HEK293T (cell line): Measurements from ENCODE around the gene GRIN2A.

Experiments
- CTCF ChIA-PET: fragments of 350-600 bp; formaldehyde crosslinking; extraction: SDS; loops from one replicate; lab custom pipeline; 2021; ENCODE audit warnings: antibody characterized with exemption, inconsistent platforms; lab: Yijun Ruan, JAX
- POLR2A ChIA-PET: fragments of 350-600 bp; formaldehyde crosslinking; extraction: SDS; loops from one replicate; lab custom pipeline; 2020; ENCODE audit warnings: antibody characterized with exemption, inconsistent platforms; lab: Yijun Ruan, JAX
- DNase-seq: peaks from one replicate; pipeline ENCODE4 v3.0.0; 2012; ENCODE audit warnings: mixed read lengths; ENCODE audit errors: extremely low spot score
- ARNT ChIP-seq: fragments of 450-650 bp; IDR thresholded peaks from 2 replicates; pipeline ENCODE4 v1.6.1; 2017; ENCODE audit warnings: mild to moderate bottlenecking
- BHLHE40 ChIP-seq: fragments of 450-650 bp; IDR thresholded peaks from 2 replicates; pipeline ENCODE4 v1.6.1; 2016; ENCODE audit warnings: mild to moderate bottlenecking, moderate library complexity, borderline replicate concordance
- CTBP1 ChIP-seq: fragments of 450-650 bp; IDR thresholded peaks from 2 replicates; pipeline ENCODE4 v1.6.1; 2016; ENCODE audit warnings: borderline replicate concordance
- ELF4 ChIP-seq: fragments of 450-650 bp; IDR thresholded peaks from 2 replicates; pipeline ENCODE4 v1.6.1; 2017; ENCODE audit warnings: antibody characterized with exemption
- FOXA1 ChIP-seq: fragments of 450-650 bp; IDR thresholded peaks from 2 replicates; pipeline ENCODE4 v1.6.1; 2016; ENCODE audit warnings: mild to moderate bottlenecking
- FOXK2 ChIP-seq: fragments of 450-650 bp; IDR thresholded peaks from 2 replicates; pipeline ENCODE4 v1.6.1; 2016; ENCODE audit warnings: mild to moderate bottlenecking
- FOXM1 ChIP-seq: fragments of 450-650 bp; IDR thresholded peaks from 2 replicates; pipeline ENCODE4 v1.6.1; 2017; ENCODE audit warnings: mild to moderate bottlenecking, borderline replicate concordance
- HDGF ChIP-seq: fragments of 450-650 bp; IDR thresholded peaks from 2 replicates; pipeline ENCODE4 v1.6.1; 2017; ENCODE audit warnings: antibody characterized with exemption, borderline replicate concordance
- L3MBTL2 ChIP-seq: fragments of 450-650 bp; conservative IDR thresholded peaks from 2 replicates; pipeline ENCODE4 v1.6.1; 2016; ENCODE audit warnings: mild to moderate bottlenecking
- LEF1 ChIP-seq: fragments of 450-650 bp; IDR thresholded peaks from 2 replicates; pipeline ENCODE4 v1.6.1; 2017; ENCODE audit warnings: mild to moderate bottlenecking, borderline replicate concordance
- NFRKB ChIP-seq: fragments of 450-650 bp; IDR thresholded peaks from 2 replicates; pipeline ENCODE4 v1.6.1; 2016; ENCODE audit warnings: mild to moderate bottlenecking, moderate library complexity
- PKNOX1 ChIP-seq: fragments of 450-650 bp; IDR thresholded peaks from 2 replicates; pipeline ENCODE4 v1.6.1; 2016
- SP1 ChIP-seq: fragments of 450-650 bp; IDR thresholded peaks from 2 replicates; pipeline ENCODE4 v1.6.1; 2017
- SUZ12 ChIP-seq: fragments of 450-650 bp; IDR thresholded peaks from 2 replicates; pipeline ENCODE4 v1.6.1; 2016; ENCODE audit warnings: mild to moderate bottlenecking
- TARDBP ChIP-seq: fragments of 450-650 bp; IDR thresholded peaks from 2 replicates; pipeline ENCODE4 v1.6.1; 2016
- ZNF384 ChIP-seq: fragments of 450-650 bp; IDR thresholded peaks from 2 replicates; pipeline ENCODE4 v1.6.1; 2016

Gene GRIN2A

DNA sequence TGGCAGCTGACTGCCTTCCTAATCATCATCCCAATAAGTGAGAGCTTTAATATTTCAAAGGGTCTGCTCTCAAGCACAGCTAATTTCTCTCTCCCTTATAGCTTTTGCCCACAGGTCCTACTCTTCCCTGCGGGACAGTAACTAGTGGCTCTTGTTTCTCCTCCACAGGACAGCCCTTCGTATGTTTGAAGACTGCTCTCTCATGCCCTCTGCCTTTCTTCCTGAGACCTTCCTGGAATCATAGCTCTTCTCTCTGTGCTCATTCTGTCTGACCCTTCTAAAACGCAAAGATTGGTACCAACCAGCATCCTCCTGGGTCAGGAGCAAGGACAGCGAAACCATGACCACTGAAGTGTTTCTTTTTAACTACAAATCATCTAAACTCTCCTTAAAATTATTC is 168.9 kb downstream of the GRIN2A start:
- TF ChIP-seq SUZ12: no peak
- no peak for TF ChIP-seq BHLHE40
- TF ChIP-seq HDGF: no peak
- TF ChIP-seq FOXM1: no peak
- CTCF ChIA-PET: no interaction called here
- POLR2A ChIA-PET: no interaction called here
- DNase-seq: no peak

DNA sequence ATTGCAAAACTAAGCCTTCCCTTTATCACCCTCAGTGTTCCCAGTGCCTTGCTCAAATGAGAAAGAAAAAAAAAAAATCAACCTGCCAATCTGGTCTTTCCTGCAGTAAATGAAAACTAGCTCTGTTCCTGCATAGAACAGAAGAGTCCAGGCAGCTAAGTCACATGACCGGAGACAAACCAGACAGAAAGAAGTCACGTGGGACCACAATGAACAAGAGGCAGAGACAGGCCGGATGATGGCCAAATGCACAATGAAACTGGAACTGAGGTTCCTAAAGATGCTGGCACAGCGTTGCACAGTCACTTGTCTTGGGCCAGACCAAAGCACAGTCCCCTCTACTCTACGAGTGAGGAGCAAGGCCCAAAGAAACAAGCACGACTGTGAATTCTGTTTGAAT is 172.5 kb downstream of the GRIN2A start:
- TF ChIP-seq FOXK2 (no peak), FOXA1 (no peak), SP1 (no peak), LEF1 (no peak), BHLHE40 (no peak), ZNF384 (no peak), L3MBTL2 (no peak), NFRKB (no peak)
- no peak for DNase-seq
- POLR2A ChIA-PET: interaction anchor here (0.6 kb wide), 1 partner anchor 188 kb away, joined by 3 read pairs; no protein-coding TSS in a partner anchor
- CTCF ChIA-PET: no interaction called here

DNA sequence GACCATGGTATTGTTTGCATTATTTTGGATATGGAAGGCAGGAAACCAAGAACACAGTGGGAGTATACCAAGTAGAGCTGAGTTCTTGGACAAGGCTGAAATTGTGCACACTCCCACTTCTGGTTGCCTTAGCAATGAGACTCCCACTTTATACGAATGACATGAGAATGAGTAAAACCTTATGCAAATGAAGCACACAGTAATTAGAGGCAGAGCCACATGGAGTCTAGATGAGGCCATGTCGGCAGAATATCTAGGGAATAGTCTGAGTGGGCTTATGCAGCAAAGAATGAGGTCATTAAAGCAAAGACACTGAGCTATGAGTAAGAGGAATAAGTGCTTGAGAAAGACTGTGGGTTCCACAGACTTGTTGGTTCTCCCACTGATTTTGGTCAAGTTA is 178.7 kb downstream of the GRIN2A start:
- POLR2A ChIA-PET: no interaction called here
- CTCF ChIA-PET: no interaction called here
- DNase-seq: no peak

DNA sequence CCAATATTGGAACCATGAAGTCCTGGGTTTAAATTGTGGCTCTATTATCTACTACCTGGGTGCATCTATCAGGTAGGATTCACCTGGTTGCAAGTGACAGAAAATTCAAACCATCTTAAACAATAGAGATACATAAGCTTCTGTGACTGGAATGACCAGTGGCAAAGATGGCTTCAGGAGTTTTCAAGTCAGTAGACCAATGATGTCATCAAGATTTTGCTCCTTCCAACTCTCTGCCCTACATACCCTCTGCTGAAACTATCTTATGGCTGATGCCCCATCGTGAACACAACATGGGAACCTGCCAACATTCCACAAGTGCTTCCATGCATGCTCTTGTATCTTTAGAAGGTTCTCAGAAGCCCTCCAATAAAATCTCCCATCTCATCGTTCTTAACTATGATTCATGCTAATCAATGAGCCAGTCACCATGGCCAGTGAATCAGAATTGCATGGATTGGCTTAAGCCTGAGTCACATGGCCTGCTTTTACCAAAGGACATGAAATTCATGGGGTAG is 180.9 kb downstream of the GRIN2A start:
- DNase-seq: no peak
- TF ChIP-seq FOXK2: no peak
- no peak for TF ChIP-seq BHLHE40
- no peak for TF ChIP-seq HDGF
- TF ChIP-seq NFRKB: no peak
- no peak for TF ChIP-seq ZNF384
- no peak for TF ChIP-seq FOXA1
- TF ChIP-seq TARDBP: no peak
- TF ChIP-seq SUZ12: no peak
- no peak for TF ChIP-seq L3MBTL2
- TF ChIP-seq ELF4: no peak
- TF ChIP-seq ARNT: no peak
- TF ChIP-seq LEF1: no peak
- no peak for TF ChIP-seq PKNOX1
- no peak for TF ChIP-seq FOXM1
- TF ChIP-seq CTBP1: no peak
- no peak for TF ChIP-seq SP1
- POLR2A ChIA-PET: no interaction called here
- CTCF ChIA-PET: no interaction called here

More for the DNA sequence above, 178.7 kb downstream of the GRIN2A start:
- TF ChIP-seq ELF4 (no peak), FOXK2 (no peak), BHLHE40 (no peak), NFRKB (no peak), ZNF384 (no peak), FOXM1 (no peak), HDGF (no peak), L3MBTL2 (no peak), FOXA1 (no peak), PKNOX1 (no peak), SUZ12 (no peak), TARDBP (no peak), LEF1 (no peak), ARNT (no peak), SP1 (no peak), CTBP1 (no peak)

DNA sequence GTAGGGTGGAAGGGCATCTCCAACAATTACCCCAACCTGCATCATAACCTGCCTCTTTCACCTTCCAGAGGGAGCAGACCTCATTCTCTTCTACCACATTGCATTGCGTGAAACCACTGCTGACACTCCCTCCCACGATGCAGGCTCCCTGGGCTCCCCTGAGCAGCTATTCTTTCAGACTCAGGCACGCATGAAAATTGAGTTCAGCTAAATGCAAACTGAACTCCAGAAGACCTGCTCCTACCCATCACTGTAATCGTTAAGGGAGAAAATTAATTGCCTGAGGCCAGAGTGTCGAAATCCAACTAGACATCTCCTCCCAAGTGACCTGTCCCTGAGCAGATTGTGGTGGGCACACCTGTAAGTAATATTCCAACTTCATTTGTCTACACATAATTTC is 186.0 kb downstream of the GRIN2A start:
- no peak for DNase-seq
- POLR2A ChIA-PET: no interaction called here
- CTCF ChIA-PET: no interaction called here
- TF ChIP-seq HDGF (no peak), FOXA1 (no peak), NFRKB (no peak), CTBP1 (no peak)

GRCh38 chr16:9992441-9992840 is 189.8 kb downstream of the GRIN2A start:
- DNase-seq: no peak
- TF ChIP-seq TARDBP (no peak), FOXK2 (no peak), NFRKB (no peak), L3MBTL2 (no peak)
- POLR2A ChIA-PET: no interaction called here
- CTCF ChIA-PET: no interaction called here

- CTCF ChIA-PET: no interaction called here
- TF ChIP-seq FOXM1: no peak
- no peak for TF ChIP-seq NFRKB
- no peak for TF ChIP-seq BHLHE40
- TF ChIP-seq CTBP1: no peak
- TF ChIP-seq HDGF: no peak
- no peak for TF ChIP-seq FOXA1
- TF ChIP-seq TARDBP: no peak
- no peak for TF ChIP-seq L3MBTL2
- TF ChIP-seq PKNOX1: no peak
- no peak for TF ChIP-seq SP1
- TF ChIP-seq LEF1: no peak
- no peak for TF ChIP-seq ZNF384
- TF ChIP-seq ARNT: no peak
- TF ChIP-seq FOXK2: no peak
- TF ChIP-seq ELF4: no peak
- TF ChIP-seq SUZ12: no peak
- POLR2A ChIA-PET: no interaction called here
- DNase-seq: no peak
Measured at GRCh38 chr16:9980981-9981380, 201.2 kb downstream of the GRIN2A start.
